PC-3 (cell line): ENCODE measurements around the gene DNM3. TPM values are rescaled to one million over a fixed set of nuclear protein-coding genes. Genes with fewer than 3 reads are reported as not detected.

Experiments used
- ATAC-seq: fragments of 200-7000 bp; cut with Tn5 transposase; 2 replicates; pipeline ENCODE4 v1.9.1; 2020; ENCODE audit warnings: mild to moderate bottlenecking, moderate library complexity
- BruUV-seq: library from RNA; stranded (reverse); fragments of 400-500 nt; replicated peaks from 2 replicates; lab custom pipeline; 2021; lab: Mats Ljungman, UMichigan
- CTCF ChIA-PET: fragments of 300-600 bp; sonication (Branson Sonifier 250); formaldehyde crosslinking; loops from one replicate; lab custom pipeline; 2022; ENCODE audit warnings: antibody characterized with exemption; lab: Charles Lee
- POLR2A ChIA-PET: fragments of 300-600 bp; sonication (Branson Sonifier 250); formaldehyde crosslinking; loops from one replicate; lab custom pipeline; 2022; ENCODE audit warnings: antibody characterized with exemption; ENCODE audit not compliant: unreplicated experiment; lab: Charles Lee
- DNase-seq: peaks from one replicate; pipeline ENCODE4 v3.0.0-alpha.2; 2015
- H2AFZ ChIP-seq: fragments of 300-600 bp; sonication (generic); 2 replicates; pipeline ENCODE4 v1.6.0; 2016; ENCODE audit warnings: antibody characterized with exemption, low read length
- H3F3A ChIP-seq: fragments of 300-600 bp; sonication (generic); one replicate; pipeline ENCODE4 v1.6.0; 2017; ENCODE audit warnings: antibody characterized with exemption, low read length, control low read depth, mild to moderate bottlenecking; ENCODE audit not compliant: unreplicated experiment
- H3K27ac ChIP-seq: fragments of 300-600 bp; sonication (generic); 2 replicates; pipeline ENCODE4 v1.5.1; 2016; ENCODE audit warnings: mild to moderate bottlenecking, low read length
- H3K27me3 ChIP-seq: fragments of 300-600 bp; sonication (generic); 2 replicates; pipeline ENCODE4 v1.6.1; 2016; ENCODE audit warnings: low read length, mixed read lengths
- H3K36me3 ChIP-seq: fragments of 300-600 bp; sonication (generic); 2 replicates; pipeline ENCODE4 v1.6.1; 2016; ENCODE audit warnings: low read depth, mixed run types, low read length, mixed read lengths
- H3K4me1 ChIP-seq: fragments of 300-600 bp; sonication (generic); 2 replicates; pipeline ENCODE4 v1.5.1; 2016; ENCODE audit warnings: low read length; ENCODE audit not compliant: insufficient read depth
- H3K4me2 ChIP-seq: fragments of 300-600 bp; sonication (generic); 2 replicates; pipeline ENCODE4 v1.6.0; 2016; ENCODE audit warnings: low read length
- H3K4me3 ChIP-seq: fragments of 300-600 bp; sonication (generic); 2 replicates; pipeline ENCODE4 v1.5.1; 2016; ENCODE audit warnings: mild to moderate bottlenecking, low read length, mixed read lengths
- H3K79me2 ChIP-seq: fragments of 300-600 bp; sonication (generic); 2 replicates; pipeline ENCODE4 v1.6.1; 2017; ENCODE audit warnings: low read length, mixed read lengths
- H3K9ac ChIP-seq: fragments of 300-600 bp; sonication (generic); 2 replicates; pipeline ENCODE4 v1.6.0; 2016; ENCODE audit warnings: mild to moderate bottlenecking, low read length
- H3K9me2 ChIP-seq: fragments of 300-600 bp; sonication (generic); replicated peaks from 2 replicates; pipeline ENCODE4 v1.6.1; 2016; ENCODE audit warnings: mixed run types, low read length, mixed read lengths
- H3K9me3 ChIP-seq: fragments of 300-600 bp; sonication (generic); 2 replicates; pipeline ENCODE4 v1.6.1; 2016; ENCODE audit warnings: low read length, mixed read lengths
- H4K20me1 ChIP-seq: fragments of 300-600 bp; sonication (generic); 2 replicates; pipeline ENCODE4 v1.6.1; 2016; ENCODE audit warnings: low read length, mixed read lengths
- CTCF ChIP-seq: fragments of 300-600 bp; sonication (generic); conservative IDR thresholded peaks from 2 replicates; pipeline ENCODE4 v1.5.1; 2017; ENCODE audit warnings: antibody characterized with exemption, low read depth, mild to moderate bottlenecking, low read length
- EZH2 ChIP-seq: fragments of 300-600 bp; sonication (generic); IDR thresholded peaks from one replicate; pipeline ENCODE4 v1.6.1; 2017; ENCODE audit warnings: antibody characterized with exemption, mild to moderate bottlenecking, low read length; ENCODE audit not compliant: unreplicated experiment
- EZH2phosphoT487 ChIP-seq: fragments of 300-600 bp; sonication (generic); IDR thresholded peaks from 2 replicates; pipeline ENCODE4 v1.6.1; 2018; ENCODE audit warnings: mild to moderate bottlenecking, antibody characterized with exemption, low read length, borderline replicate concordance
- intact Hi-C: fragments of 100-400 bp; cut with micrococcal nuclease; formaldehyde crosslinking; loops from 2 replicates; pipeline ENCODE4 v1.9.0; 2023
- total RNA-seq: library from RNA; depleted of rRNA; stranded (reverse); fragments of >200 nt; gene quantifications from 2 replicates; pipeline ENCODE4 v1.2.3, GENCODE V29; 2014

Gene DNM3
- total RNA-seq, 1 experiment from 2014 or later = 0.98 TPM

DNA sequence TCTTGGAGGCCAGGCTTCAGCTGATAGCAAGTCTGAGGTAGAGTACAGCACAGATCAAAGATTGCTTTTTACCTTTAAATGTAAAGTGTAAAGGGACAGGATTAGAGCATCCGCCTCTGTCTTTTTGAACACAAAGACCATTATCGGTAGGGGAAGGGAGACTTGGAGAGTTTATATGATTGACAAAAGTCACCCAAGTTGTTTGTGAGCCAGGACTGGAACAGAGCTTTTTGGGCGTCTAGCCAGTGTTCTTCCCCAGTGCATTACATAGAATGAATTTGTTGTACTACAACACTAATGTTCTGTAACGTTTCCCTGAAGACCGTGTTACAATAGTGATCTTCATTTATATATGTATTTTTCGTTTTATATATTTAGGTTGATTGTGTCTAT, 611.9 kb downstream of the DNM3 start:
- TF ChIP-seq EZH2 (no peak), CTCF (no peak), EZH2phosphoT487 (no peak)
- peaks cover 18% of the 10 kb centered on the region for H3F3A ChIP-seq
- H3K4me2 ChIP-seq = peak overlapping the region; percentile 9
- no peaks in the 10 kb centered on the region for H3K36me3 ChIP-seq
- intact Hi-C loops = loop anchor here (5.0 kb wide), 1 partner anchor 969 kb away; no protein-coding TSS in a partner anchor
- H3K27ac ChIP-seq = peak overlapping the region; percentile 1; the same call in 1 of the 2 replicates
- H3K4me1 ChIP-seq = peaks cover 60% of the 10 kb centered on the region
- no peaks in the 10 kb centered on the region for H3K27me3 ChIP-seq
- H3K9me2 ChIP-seq = no peaks in the 10 kb centered on the region
- POLR2A ChIA-PET = interaction anchor here (0.6 to 1.0 kb wide), 2 partner anchors 79 to 524 kb away, joined by 5 read pairs; no protein-coding TSS in a partner anchor
- no peaks in the 10 kb centered on the region for H3K79me2 ChIP-seq
- CTCF ChIA-PET = no interaction called here
- ATAC-seq (no peak), DNase-seq (no peak)
- no peaks in the 10 kb centered on the region for H4K20me1 ChIP-seq
- BruUV-seq = no TSS peak
- H3K9me3 ChIP-seq = no peaks in the 10 kb centered on the region
- no peak overlapping the region for H3K4me3 ChIP-seq
- H2AFZ ChIP-seq = no peak overlapping the region
- no peak overlapping the region for H3K9ac ChIP-seq

GRCh38 chr1:172453607-172454006, 612.3 kb downstream of the DNM3 start:
- Histone ChIP-seq H3K4me2 (peak overlapping the region; percentile 9), H2AFZ (no peak overlapping the region), H3K9me3 (no peaks in the 10 kb centered on the region), H3K27me3 (no peaks in the 10 kb centered on the region), H3F3A (peaks cover 14% of the 10 kb centered on the region), H3K4me1 (peaks cover 55% of the 10 kb centered on the region), H3K9me2 (no peaks in the 10 kb centered on the region), H4K20me1 (no peaks in the 10 kb centered on the region), H3K27ac (0 out of 2 replicates have a peak overlapping the region, but pooled peaks have one; percentile 0), H3K4me3 (no peak overlapping the region), H3K9ac (no peak overlapping the region), H3K36me3 (no peaks in the 10 kb centered on the region), H3K79me2 (no peaks in the 10 kb centered on the region)
- ChIA-PET POLR2A (interaction anchor here (0.6 kb wide), 1 partner anchor 523 kb away, joined by 5 read pairs; no protein-coding TSS in a partner anchor), CTCF (interaction anchor here (0.5 kb wide), 1 partner anchor 195 kb away, joined by 3 read pairs; no protein-coding TSS in a partner anchor)
- BruUV-seq = no TSS peak
- ATAC-seq (peak; percentile 0; the same call in 1 of the 2 replicates), DNase-seq (peak; percentile 71)
- intact Hi-C loops = loop anchor here (5.0 kb wide), 1 partner anchor 969 kb away; no protein-coding TSS in a partner anchor
- no peak for TF ChIP-seq CTCF
- no peak for TF ChIP-seq EZH2
- TF ChIP-seq EZH2phosphoT487 = no peak

DNA sequence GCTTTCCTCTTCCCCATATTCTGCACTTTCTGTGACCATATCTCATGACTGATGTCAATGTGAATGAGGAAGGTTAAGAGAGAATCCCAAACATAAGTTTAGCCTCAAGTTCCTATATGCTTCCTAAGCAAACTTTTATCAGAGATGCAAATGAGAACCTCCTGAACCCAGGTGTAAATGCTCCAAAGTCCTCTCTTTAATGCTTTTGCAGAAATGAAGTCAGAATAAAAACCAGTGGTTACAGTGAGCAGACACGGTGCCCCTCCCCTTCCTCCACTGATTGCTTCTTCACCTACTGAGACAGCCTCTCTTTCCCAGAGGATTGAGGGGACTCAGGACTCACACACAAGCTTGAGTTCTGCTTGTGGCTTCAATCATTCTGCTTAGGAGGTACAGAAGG, 614.2 kb downstream of the DNM3 start:
- TF ChIP-seq EZH2 (no peak), EZH2phosphoT487 (no peak), CTCF (no peak)
- Histone ChIP-seq H3K9ac (no peak overlapping the region), H3K27me3 (no peaks in the 10 kb centered on the region), H3K79me2 (no peaks in the 10 kb centered on the region), H3K36me3 (no peaks in the 10 kb centered on the region), H3K27ac (no peak overlapping the region), H3K4me3 (no peak overlapping the region), H3K9me2 (no peaks in the 10 kb centered on the region), H3K9me3 (no peaks in the 10 kb centered on the region), H4K20me1 (no peaks in the 10 kb centered on the region), H3K4me1 (peaks cover 45% of the 10 kb centered on the region), H3K4me2 (no peak overlapping the region), H3F3A (peaks cover 4% of the 10 kb centered on the region), H2AFZ (no peak overlapping the region)
- ATAC-seq = no peak
- DNase-seq = no peak
- ChIA-PET CTCF (no interaction called here), POLR2A (interaction anchor here (1.1 kb wide), 1 partner anchor 82 kb away, joined by 3 read pairs; no protein-coding TSS in a partner anchor)
- BruUV-seq = no TSS peak
- intact Hi-C loops = no loop called here
